Adrenal gland (tissue), 12 donors: ENCODE results near the gene KIF4A. TPM values are rescaled to one million over a fixed set of nuclear protein-coding genes. Genes with fewer than 3 reads are reported as not detected.

Experiments
- DNase-seq, 7 donors: peaks; one replicate each; pipeline ENCODE4 v3.0.0-alpha.2; 2019 to 2020
- H3K27ac ChIP-seq, 5 donors: fragments of 200-600 bp; sonication (generic) in 4 of 5; 1 replicate in 3 of 5; 2 replicates in 2 of 5; pipeline versions ENCODE4 v1.5.1 to v1.8.0; 2016 to 2020; ENCODE audit warnings: mild to moderate bottlenecking in 1 of 5
- H3K27me3 ChIP-seq: fragments of 200-600 bp; 2 replicates; pipeline ENCODE4 v1.8.0; 2021
- H3K36me3 ChIP-seq, 2 donors: fragments of 200-600 bp; replicated peaks in 1 of 2; 1 replicate in 1 of 2; 2 replicates in 1 of 2; pipeline versions ENCODE4 v1.5.1 to v1.8.0; 2018 to 2022
- H3K4me1 ChIP-seq, 2 donors: fragments of 200-600 bp; replicated peaks in 1 of 2; 1 replicate in 1 of 2; 2 replicates in 1 of 2; pipeline versions ENCODE4 v1.5.1 to v1.8.0; 2018 to 2021
- H3K4me3 ChIP-seq, 4 donors: fragments of 200-600 bp; sonication (generic) in 3 of 4; one replicate each; pipeline ENCODE4 v1.5.1; 2016 to 2018
- H3K9me3 ChIP-seq, 3 donors: fragments of 200-600 bp; sonication (generic) in 1 of 3; replicated peaks in 1 of 3; 1 replicate in 2 of 3; 2 replicates in 1 of 3; pipeline versions ENCODE4 v1.5.1 to v1.8.0; 2016 to 2021
- POLR2A ChIP-seq, 2 donors: fragments of 450-650 bp; IDR thresholded peaks; one replicate each; pipeline ENCODE4 v1.6.1; 2017; ENCODE audit warnings: antibody characterized with exemption in 2 of 2, mild to moderate bottlenecking in 2 of 2, moderate library complexity in 1 of 2
- WGBS, 4 donors: extraction: QIAGEN DNeasy Blood & Tissue Kit in 2 of 4; methylation state at CpG; one replicate each; pipeline versions ENCODE4 v1.1.5 to v1.1.7; 2013 to 2017; 5-methylcytosine and 5-hydroxymethylcytosine counted together
- intact Hi-C, 2 donors: fragments of 100-400 bp; cut with DNase I; formaldehyde crosslinking; loops; one replicate each; pipeline versions ENCODE4 v1.14.1 to v1.15.0; 2022 to 2023
- polyA plus RNA-seq, 3 donors: library from polyadenylated mRNA; stranded (reverse); fragments of 200-250 nt in 2 of 3; fragments of 350-450 nt in 1 of 3; fragmentation: Illumina TruSeq in 1 of 3; extraction: RNeasy Lipid Tissue Mini Kit (QIAGEN cat#74804) in 1 of 3; gene quantifications; one replicate each; pipeline ENCODE4 v1.2.3, GENCODE V29; 2013 to 2014
- total RNA-seq, 9 donors: library from RNA; depleted of rRNA in 4 of 9; stranded (reverse); fragments of >200 nt in 4 of 9; fragments of 120-200 nt in 1 of 9; fragmentation: NEBNext Ultra II Directional in 1 of 9; extraction: Animal tissue kit (Norgen Biotek cat#: 25700) in 1 of 9; gene quantifications; one replicate each; pipeline versions ENCODE4 v1.1.0 to v1.2.4, GENCODE V29; 2013 to 2023
- TF ChIP-seq, protein P1 (sequence below), 6 experiments: fragments of 450-650 bp in 4 of 6; fragments of 200-600 bp in 2 of 6; sonication (generic) in 1 of 6; IDR thresholded peaks; 1 replicate in 5 of 6; 2 replicates in 1 of 6; pipeline versions ENCODE4 v1.5.1 to v1.8.0; 2016 to 2021; ENCODE audit warnings: antibody characterized with exemption in 6 of 6, mild to moderate bottlenecking in 2 of 6, moderate library complexity in 1 of 6
- donor health status: healthy with polysubstance abuse.
- donor health status: Bipolar disorder and iron deficiency.
- donor health status: DM: yes; HTN: yes; CAD: no.
- donor health status: DM: no; HTN: no; CAD: no.
- donor health status: DM: no; HTN: no; CAD: no.
- donor health status: DM: yes; HTN: yes; CAD: no.

The KIF4A gene
- total and polyA plus RNA-seq, 12 donors, result 0.08 to 6.6 (median 0.44) TPM

- Histone ChIP-seq H3K36me3 (no peaks in the 10 kb centered on the region), H3K9me3 (no peaks in the 10 kb centered on the region), H3K27me3 (peaks cover 11% of the 10 kb centered on the region), H3K4me1 (peaks cover 0 to 7% of the 10 kb centered on the region in 2 donors), H3K27ac (no peak overlapping the region), H3K4me3 (no peak overlapping the region)
- 38 to 63% (median 48%) methylated on average over 2 of the region's 2 CpGs for WGBS, 4 donors
- intact Hi-C loops, result no loop called here
- DNase-seq, result no peak
- TF ChIP-seq, protein P1, sequence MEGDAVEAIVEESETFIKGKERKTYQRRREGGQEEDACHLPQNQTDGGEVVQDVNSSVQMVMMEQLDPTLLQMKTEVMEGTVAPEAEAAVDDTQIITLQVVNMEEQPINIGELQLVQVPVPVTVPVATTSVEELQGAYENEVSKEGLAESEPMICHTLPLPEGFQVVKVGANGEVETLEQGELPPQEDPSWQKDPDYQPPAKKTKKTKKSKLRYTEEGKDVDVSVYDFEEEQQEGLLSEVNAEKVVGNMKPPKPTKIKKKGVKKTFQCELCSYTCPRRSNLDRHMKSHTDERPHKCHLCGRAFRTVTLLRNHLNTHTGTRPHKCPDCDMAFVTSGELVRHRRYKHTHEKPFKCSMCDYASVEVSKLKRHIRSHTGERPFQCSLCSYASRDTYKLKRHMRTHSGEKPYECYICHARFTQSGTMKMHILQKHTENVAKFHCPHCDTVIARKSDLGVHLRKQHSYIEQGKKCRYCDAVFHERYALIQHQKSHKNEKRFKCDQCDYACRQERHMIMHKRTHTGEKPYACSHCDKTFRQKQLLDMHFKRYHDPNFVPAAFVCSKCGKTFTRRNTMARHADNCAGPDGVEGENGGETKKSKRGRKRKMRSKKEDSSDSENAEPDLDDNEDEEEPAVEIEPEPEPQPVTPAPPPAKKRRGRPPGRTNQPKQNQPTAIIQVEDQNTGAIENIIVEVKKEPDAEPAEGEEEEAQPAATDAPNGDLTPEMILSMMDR (IDR thresholded peaks at IDR 0.05), result no peak
- TF ChIP-seq POLR2A (IDR thresholded peaks at IDR 0.05), result no peak
Measured at GRCh38 chrX:70437011-70437410, 147.1 kb downstream of the KIF4A start.

GRCh38 chrX:70437921-70438665 lies 148.2 kb downstream of the KIF4A start:
- DNase-seq, result no peak
- H3K36me3 ChIP-seq, result no peaks in the 10 kb centered on the region
- no peak overlapping the region for H3K27ac ChIP-seq
- intact Hi-C loops, result no loop called here
- H3K4me3 ChIP-seq, result no peak overlapping the region
- 70 to 74% (median 72%) methylated on average over 8 of the region's 8 CpGs for WGBS, 4 donors
- no peaks in the 10 kb centered on the region for H3K9me3 ChIP-seq
- no peak for TF ChIP-seq POLR2A (IDR thresholded peaks at IDR 0.05)
- TF ChIP-seq, protein P1 (IDR thresholded peaks at IDR 0.05), result no peak
- H3K27me3 ChIP-seq, result peaks cover 17% of the 10 kb centered on the region
- H3K4me1 ChIP-seq, result peaks cover 0 to 7% of the 10 kb centered on the region in 2 donors

DNA sequence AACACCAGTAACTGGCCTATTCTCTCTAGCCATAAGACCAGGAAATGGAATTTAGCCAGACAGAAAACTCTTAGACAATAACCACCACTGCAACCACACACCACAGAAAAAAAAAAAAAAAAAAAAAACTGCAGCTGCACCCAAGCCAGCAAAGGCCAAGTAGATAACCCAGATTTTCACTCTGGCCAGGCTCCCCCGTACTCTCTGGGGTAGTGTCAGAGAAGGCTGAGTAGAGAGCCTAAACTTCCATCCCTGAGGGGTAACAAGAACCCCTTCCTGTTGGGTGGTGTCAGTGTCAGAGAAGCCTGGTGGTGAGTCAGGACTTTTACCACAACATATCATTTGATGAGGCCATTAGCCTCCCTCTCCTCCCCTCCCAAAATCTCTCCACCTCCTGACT lies 149.1 kb downstream of the KIF4A start:
- intact Hi-C loops, result no loop called here
- Histone ChIP-seq H3K27ac (no peak overlapping the region), H3K36me3 (no peaks in the 10 kb centered on the region), H3K27me3 (peaks cover 26% of the 10 kb centered on the region), H3K4me1 (peaks cover 0 to 7% of the 10 kb centered on the region in 2 donors), H3K9me3 (no peaks in the 10 kb centered on the region), H3K4me3 (no peak overlapping the region)
- WGBS, 4 donors, result 53 to 75% (median 61%) methylated on average over 1 of the region's 1 CpG
- TF ChIP-seq, protein P1 (IDR thresholded peaks at IDR 0.05), result no peak
- TF ChIP-seq POLR2A (IDR thresholded peaks at IDR 0.05), result no peak
- DNase-seq, result no peak

DNA sequence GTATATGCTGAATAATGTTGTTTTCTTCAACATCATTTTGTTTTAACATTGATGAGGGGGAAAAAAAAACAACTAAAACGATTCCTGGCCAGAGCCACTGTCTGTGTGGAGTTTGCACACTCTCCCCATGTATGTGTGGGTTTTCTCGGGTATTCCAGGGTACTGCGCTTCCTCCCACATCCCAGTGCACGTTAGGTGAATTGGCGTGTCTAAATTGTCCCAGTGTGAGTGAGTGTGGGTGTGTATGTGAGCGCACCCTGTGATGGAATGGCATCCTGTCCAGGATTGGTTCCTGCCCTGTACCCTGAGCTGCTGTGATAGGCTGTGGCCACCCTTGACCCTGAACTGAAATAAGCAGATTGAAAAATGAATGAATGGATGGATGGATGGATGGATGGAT lies 152.3 kb downstream of the KIF4A start:
- DNase-seq, result no peak
- H3K4me3 ChIP-seq, result no peak overlapping the region
- no peaks in the 10 kb centered on the region for H3K9me3 ChIP-seq

More for the DNA sequence above, 152.3 kb downstream of the KIF4A start:
- Histone ChIP-seq H3K4me1 (no peaks in the 10 kb centered on the region), H3K27ac (no peak overlapping the region), H3K36me3 (no peaks in the 10 kb centered on the region), H3K27me3 (peaks cover 43% of the 10 kb centered on the region)
- TF ChIP-seq, protein P1 (IDR thresholded peaks at IDR 0.05), result no peak
- no peak for TF ChIP-seq POLR2A (IDR thresholded peaks at IDR 0.05)
- intact Hi-C loops, result no loop called here
- 55 to 64% (median 61%) methylated on average over 3 to 6 of the region's 6 CpGs for WGBS, 4 donors
